Hematopoietic multipotent progenitor cell treated with erythropoietin and hydrocortisone succinate and interleukin-3 and kit ligand, for 17 days (in vitro differentiated cells): ENCODE results near the gene ATXN2L.
A peak's percentile ranks its signal among the peaks of the same experiment; 100 is the strongest.
"Not testable (repeated sequence)": the region's sequence is repeated elsewhere in the genome, so short reads cannot be mapped to it uniquely, and the experiment has no call there.

ENCODE experiments used
- DNase-seq: peaks from one replicate; pipeline ENCODE4 v3.0.0-alpha.2; 2015; ENCODE audit warnings: low spot score

The ATXN2L gene

GRCh38 chr16:28837672-28838557 lies 15.1 kb downstream of the ATXN2L start:
- DNase-seq, result no peak

DNA sequence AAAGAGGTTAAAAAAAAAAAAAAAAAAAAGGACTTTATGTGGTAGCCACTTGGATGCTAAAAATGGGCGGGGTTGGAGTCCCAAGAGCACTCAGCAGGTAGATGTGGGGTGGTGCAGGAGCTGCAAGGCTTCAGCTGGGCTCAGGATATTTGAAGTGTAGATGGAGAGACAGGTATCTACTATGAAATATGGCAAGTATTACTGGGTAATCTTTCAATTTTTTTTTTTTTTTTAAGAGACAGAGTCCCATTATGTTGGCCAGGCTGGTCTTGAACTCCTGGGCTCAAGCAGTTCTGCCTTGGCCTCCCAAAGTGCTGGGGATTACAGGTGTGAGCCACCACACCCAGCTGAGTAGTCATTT lies 15.7 kb downstream of the ATXN2L start:
- DNase-seq, result no peak

- DNase-seq, result no peak
These were observed 16.3 kb downstream of the ATXN2L start for GRCh38 chr16:28839004-28839639.

DNA sequence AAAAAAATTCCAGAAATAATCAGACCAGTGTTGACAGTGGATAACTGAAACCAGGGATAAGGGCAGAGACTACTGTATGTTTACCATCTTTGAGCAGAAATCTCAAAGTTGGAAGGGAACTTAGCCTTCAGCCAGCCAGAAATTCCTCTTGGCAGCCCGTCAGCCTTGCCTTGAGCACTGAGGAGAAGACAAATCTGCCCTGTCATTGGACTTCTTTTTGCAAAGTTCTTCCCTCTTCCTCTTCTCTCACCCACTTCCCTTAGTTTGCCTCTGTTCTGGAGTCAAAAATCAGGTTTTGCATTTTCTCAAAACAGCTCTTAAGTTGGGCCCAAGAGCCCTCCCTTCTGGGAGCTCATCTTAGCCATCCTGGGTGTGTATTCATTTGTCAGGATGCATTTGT lies 17.1 kb downstream of the ATXN2L start:
- no peak for DNase-seq

DNA sequence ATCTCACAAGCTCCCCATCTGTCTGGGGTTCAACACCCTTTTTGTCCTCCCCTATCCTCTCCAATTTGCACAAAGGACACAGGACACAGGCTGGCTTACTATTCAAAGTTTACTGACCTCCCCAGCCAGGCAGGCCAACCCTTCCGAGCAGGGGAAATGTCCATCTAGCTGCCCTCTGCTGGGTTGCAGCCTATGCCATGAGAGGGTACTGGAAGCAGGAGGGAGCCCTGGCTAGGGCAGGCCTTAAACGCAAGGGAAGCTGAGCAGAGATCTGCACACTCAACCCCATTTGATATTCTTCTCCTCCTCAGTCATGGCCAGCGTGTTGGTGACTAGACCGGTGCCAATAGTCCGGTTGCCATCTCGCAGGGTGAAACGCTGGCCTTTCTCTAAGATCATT lies 19.9 kb downstream of the ATXN2L start:
- no peak for DNase-seq

DNA sequence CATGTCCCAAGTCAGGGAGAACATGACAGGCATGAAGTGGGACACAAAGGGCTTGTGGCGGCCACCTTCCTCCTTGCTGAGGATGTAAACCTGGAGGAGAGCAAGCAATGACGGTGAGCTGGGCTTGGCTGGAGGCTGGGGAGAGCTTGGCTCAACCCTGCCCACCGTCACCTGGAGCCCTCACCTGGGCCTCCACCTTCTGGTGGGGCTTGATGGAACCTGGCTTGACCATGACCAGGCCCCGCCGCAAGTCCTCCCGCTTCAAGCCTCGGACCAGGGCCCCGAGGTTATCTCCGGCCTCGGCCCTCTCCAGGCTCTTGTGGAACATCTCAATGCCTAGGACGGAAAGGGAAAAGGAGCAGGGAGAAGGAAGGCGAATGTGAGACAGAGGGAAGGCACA lies 21.0 kb downstream of the ATXN2L start:
- DNase-seq, result no peak

DNA sequence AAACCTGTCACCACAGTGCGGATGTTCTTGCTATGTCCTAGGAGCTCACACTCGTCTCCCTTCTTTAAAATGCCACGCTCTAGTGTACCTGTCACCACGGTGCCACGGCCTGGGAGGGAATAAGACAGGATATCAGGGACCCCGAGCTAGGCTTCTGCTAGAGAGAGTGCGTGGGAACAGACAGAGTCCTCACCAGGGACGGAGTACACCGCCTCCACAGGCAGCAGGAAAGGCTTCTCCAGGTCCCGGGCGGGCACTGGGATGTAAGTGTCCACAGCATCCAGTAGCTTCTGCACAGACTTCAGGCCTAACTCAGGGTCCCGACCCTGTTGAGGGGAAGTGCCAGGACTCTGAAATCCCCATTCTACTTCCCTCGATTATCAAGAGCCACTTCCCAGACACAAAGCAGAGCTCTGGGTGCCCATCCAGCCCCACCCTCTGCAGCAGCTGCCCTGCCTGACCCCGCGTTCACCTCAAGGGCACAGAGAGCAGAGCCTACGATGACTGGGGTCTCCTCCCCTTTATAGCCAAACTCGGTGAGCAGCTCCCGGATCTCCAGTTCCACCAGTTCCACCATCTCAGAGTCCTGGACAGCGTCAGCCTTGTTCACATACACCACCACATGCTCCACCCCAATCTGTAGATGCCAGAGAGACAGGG lies 21.6 kb downstream of the ATXN2L start:
- DNase-seq, result no peak

- DNase-seq, result peak; percentile 30
These were observed 22.5 kb downstream of the ATXN2L start for GRCh38 chr16:28845293-28845692.

DNA sequence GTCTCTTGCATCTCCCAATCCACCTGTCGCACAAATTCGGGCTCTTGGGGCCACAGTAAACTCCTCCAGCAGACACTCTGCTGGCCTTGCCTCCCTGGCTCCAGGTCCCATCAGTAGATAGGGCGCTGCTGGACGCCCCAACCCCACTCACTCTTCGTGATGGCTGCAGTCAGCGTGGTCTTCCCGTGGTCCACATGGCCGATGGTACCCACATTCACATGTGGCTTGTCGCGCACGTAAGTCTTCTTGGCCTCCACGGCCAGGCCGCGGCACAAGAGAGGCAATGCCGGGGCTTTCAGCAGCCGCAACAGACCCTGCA lies 22.9 kb downstream of the ATXN2L start:
- no peak for DNase-seq

GRCh38 chr16:28846080-28846932 lies 23.5 kb downstream of the ATXN2L start, which contains the start of gene TUFM:
TUFM (minus strand) TSS chr16:28846348; CDS start chr16:28846269, 79 bp downstream.
- peak; percentile 98 for DNase-seq

- peak; percentile 18 for DNase-seq
These were observed 24.1 kb downstream of the ATXN2L start for GRCh38 chr16:28846933-28847273.

- DNase-seq, result no peak
These were observed 35.6 kb downstream of the ATXN2L start for GRCh38 chr16:28858421-28858820.

DNA sequence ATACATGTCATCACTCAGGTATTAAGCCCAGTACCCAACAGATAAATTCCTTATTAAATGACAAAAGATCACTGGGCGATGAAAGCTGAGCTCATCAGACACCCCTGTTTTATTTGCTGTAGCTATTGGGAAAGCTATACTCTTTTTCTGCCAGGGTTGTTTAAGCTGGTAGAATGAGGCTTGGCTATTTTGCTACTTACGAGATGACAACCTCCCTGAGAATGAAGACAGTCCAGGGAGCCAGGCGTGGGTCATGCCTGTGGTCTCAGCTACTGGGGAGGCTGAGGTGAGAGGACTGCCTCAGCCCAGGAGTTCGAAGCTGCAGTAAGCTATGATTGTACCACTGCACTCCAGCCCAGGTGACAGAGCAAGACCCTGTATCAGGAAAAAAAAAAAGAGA lies 36.5 kb downstream of the ATXN2L start:
- DNase-seq, result no peak

GRCh38 chr16:28863929-28864793 lies 41.4 kb downstream of the ATXN2L start:
- DNase-seq, result no peak

DNA sequence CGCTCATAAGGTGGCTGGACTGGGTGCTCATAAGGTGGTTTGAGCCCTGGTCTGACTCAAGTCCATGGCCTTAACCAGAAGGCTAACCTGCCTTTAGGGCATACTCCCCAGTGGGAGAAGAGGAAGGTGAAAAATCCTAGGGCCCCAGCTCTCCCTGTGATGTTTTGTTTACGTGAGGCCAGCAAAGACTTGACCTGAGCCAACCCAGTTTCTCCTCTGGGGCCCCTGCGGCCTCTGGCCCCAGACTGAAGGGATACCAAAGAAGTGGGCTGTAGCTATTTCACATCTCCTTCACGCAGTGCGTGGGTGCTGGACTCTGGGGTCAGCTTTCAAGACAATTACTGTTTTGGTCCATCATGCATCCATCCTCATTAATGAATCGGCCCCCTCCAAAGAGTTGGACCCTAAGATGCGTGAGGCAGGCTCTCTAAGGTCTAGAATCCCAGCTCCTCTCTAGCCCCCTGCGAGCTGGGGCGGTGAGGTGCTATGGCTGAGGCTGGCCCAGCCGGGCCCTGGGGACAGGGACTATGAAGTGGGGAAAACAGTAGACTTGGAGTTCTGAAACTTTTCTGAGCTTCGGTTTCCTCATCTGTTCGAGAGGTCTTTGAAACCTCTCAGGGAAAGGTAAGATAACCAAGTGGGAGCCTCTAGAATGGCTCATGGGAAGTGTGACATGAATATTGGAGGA lies 42.3 kb downstream of the ATXN2L start:
- DNase-seq, result no peak

DNA sequence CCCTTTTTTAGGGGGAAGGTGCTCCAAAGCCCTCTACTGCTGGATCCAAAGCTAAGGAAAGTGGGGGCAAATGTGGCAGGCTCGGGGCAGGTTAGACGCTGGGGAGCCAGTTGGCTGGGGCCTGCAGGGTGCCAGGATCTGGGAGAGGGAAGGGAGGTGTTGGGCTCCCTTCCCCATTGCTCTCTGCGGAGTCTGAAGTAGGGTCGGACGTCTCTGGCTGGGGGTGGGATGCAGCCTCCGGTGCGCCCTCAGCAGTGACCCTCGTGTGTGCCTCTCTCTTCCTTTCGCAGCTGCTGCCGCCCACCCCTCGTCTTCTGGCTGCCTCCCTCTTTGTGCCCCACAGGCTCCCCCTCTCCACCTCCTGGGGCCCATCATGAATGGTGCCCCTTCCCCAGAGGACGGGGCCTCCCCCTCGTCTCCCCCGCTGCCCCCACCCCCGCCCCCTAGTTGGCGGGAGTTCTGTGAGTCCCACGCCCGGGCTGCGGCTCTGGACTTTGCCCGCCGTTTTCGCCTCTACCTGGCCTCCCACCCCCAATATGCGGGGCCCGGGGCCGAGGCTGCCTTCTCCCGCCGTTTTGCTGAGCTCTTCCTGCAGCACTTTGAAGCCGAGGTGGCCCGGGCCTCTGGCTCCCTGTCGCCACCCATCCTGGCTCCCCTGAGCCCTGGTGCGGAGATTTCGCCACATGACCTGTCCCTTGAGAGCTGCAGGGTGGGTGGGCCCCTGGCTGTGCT lies 43.1 kb downstream of the ATXN2L start:
- no peak for DNase-seq

DNA sequence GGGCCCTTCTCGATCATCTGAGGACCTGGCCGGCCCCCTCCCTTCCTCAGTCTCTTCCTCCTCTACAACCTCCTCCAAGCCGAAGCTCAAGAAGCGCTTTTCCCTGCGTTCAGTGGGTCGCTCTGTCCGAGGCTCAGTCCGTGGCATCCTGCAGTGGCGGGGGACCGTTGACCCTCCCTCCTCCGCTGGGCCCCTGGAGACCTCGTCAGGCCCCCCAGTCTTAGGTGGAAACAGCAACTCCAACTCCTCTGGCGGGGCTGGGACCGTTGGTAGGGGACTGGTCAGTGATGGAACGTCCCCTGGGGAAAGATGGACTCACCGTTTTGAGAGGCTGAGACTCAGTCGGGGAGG lies 43.6 kb downstream of the ATXN2L start:
- no peak for DNase-seq

GRCh38 chr16:28867241-28867640 lies 44.4 kb downstream of the ATXN2L start:
- DNase-seq, result no peak

DNA sequence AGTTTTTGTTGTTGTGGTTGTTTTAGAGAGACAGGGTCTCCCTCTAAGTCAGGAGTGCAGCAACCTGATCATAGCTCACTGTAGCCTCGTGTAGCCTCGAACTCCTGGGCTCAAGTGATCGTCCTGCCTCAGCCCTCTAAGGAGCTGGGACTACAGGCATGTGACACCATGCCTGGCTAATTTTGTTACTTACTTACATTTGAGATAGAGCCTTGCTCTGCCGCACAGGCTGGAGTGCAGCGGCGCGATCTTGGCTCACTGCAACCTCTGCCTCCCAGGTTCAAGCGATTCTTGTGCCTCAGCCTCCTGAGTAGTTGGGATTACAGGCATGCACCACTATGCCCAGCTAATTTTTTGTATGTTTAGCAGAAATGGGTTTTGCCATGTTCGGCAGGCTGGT lies 44.8 kb downstream of the ATXN2L start:
- DNase-seq, result not testable (repeated sequence)

- DNase-seq, result no peak
These were observed 46.4 kb downstream of the ATXN2L start for GRCh38 chr16:28869201-28869600.
